GM21515 (cell line): ENCODE data around the gene TMCO4.
A peak's percentile ranks its signal among the peaks of the same experiment; 100 is the strongest.
"Not testable (repeated sequence)": the region's sequence is repeated elsewhere in the genome, so short reads cannot be mapped to it uniquely, and the experiment has no call there.

ENCODE experiments used
- ATAC-seq: cut with Tn5 transposase; IDR thresholded peaks from one replicate; pipeline ENCODE4 v1.9.1; 2021; ENCODE audit not compliant: unreplicated experiment

TMCO4 gene

DNA sequence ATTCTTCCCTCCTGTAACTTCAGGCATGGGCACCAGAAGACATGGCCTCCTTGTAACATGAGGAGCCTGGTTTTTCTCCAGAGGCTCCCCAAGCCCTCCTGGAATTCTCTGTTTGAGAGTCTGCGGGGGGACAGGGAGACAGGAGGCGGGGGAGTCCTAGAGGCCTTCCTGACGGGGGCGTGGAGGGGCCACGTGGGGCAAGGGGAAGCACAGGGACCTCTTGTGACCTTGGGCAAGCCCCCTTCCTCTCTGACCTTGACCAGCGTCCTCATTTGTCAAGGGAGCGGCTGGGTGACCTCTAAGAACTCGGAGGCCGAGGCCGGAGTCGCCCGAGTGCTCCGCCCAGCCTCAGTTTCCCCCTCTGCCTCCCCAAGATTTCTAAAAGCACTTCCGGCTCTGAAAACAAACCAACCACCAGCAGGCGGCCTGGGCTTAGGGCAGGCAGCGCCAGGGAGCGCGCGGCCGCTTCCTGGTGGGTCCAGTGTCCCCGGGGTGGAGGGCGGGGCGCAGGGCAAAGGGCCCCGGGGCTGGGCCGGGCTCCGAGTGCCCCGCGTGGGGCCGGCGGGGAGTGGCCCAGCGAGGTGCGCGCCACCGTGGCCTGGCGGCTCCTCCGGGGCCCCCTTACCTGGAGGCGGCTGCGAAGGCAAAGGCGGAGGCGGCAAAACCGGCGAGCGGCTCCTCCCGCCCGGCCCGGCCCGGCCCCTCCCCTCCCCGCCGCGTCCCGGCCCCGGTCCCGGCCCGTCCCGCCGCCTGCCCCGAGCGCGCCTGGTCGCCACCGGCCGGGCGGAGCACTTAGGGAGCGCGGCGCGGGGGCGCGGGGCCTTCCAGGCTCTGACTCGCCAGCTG is at the start of gene TMCO4:
TMCO4 (minus strand) TSS at position 687 of the 846 bp plus-strand sequence. CDS start 19,158 bp downstream, outside the sequence.
- ATAC-seq, result peak; percentile 57

DNA sequence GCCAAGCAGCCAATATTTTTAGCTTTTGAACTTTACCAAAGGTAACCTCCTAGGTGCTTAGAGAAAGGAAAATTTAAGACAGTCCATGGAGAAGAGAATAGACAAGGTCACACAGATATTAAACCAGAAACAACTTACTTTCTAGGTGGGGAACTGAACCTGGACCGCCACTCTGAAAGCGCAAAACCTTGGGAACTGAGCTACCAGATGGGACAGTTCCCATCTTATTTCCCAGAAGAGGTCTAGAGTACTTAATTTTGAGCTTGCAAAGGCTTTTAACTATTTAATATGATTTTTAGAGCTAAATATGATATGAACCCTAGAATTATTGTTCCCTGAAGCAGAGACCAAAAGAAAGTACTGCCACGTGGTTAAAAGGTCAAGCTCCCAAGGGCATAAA is 49.6 kb upstream of the TMCO4 start:
- not testable (repeated sequence) for ATAC-seq

DNA sequence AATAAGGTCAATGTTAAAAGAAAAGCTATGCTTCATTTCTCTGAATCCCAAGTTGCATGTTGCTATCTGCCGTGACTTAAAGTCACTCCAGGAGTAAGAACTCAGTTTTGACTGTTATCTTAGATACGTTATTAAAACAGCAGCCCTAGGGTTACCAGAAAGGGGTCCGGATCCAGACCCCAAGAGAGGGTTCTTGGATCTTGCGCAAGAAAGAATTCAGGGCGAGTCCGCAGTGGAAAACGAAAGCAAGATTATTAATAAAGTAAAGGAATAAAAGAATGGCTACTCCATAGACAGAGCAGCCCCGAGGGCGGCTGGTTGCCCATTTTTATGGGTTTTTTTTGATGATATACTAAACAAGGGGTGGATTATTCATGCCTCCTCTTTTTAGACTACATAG is 47.6 kb upstream of the TMCO4 start:
- ATAC-seq, result not testable (repeated sequence)

DNA sequence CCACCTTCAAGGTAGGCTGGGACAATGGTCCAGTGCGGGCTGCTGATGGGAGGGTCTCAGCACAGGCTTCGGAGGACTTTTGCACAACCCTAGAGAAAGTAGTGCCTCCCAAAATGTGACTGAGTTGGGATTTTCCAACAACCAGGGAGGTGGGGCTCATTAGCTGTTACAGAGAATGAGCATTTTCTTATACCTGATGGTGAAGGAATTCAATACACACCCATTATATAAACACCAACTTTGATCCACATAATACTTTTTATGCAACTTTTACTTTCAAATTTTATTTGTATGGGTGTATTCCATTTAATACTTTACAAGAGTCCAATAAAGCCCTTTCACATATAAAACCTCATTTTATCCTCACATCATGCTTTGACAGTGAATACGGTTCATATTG is 46.6 kb upstream of the TMCO4 start:
- no peak for ATAC-seq

DNA sequence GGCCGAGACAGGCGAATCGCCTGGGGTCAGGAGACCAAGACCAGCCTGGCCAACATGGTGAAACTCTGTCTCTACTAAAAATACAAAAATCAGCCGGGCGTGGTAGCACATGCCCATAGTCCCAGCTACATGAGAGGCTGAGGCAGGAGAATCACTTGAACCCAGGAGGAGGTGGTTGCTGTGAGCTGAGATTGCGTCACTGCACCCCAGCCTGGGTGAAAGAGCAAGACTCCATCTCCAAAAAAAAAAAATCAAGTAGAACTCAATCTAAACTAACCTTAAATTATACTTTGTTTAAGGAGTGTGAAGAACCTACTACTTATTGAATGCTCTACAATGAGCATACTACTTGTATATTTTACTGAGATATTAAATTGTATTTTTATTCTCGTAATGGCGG is 45.8 kb upstream of the TMCO4 start:
- no peak for ATAC-seq

DNA sequence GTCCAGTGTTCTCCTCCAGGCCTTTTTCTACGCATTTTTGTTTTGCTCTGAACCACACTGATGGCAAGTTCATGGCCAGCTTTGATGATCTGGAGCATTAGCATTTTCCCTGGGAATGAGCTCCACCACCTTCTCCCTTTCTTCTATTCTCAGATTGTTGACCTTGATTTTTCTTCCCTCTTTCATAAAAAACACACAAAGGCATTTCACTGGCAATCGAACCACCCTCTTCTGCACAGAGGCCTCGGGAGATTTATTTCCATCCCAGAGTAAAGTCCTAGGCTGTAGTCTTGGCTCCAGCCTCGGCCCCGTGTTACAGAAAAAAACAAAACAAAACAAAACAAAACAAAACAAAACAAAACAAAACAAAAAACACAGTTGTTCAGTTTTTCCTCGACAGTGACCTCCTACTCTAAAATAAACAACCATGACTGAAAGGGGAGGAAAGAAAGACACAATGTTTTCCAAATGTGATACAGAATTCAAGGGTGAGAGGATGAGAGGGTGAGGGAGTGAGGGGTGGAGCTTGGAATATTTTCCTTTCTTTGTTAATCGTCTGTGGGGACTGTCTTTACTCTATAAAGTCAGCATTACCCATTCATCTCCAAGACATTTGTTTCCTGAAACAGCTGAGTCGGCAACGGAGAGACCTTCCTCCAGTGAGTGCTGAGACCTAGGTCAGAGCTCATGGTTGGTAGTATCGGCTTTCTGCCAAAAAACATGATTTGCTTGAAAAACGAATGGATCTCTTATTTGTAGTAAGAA is 45.2 kb upstream of the TMCO4 start:
- no peak for ATAC-seq

DNA sequence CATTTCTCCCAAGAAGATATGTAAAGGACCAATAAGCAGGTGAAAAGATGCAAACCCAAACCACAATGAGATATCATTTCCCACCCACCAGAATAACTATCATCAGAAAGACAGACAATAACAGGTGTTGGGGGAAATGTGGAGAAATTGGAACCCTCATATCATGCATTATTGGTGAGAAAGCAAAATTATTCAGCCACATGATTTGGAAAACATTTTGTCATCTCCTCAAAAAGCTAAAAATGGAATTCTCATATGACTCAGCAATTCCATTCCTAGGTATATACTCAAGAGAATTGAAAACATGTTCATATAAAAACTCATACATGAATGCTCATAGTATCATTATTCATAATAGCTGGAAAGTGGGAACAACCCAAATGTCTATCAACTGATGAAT is 40.5 kb upstream of the TMCO4 start:
- no peak for ATAC-seq

DNA sequence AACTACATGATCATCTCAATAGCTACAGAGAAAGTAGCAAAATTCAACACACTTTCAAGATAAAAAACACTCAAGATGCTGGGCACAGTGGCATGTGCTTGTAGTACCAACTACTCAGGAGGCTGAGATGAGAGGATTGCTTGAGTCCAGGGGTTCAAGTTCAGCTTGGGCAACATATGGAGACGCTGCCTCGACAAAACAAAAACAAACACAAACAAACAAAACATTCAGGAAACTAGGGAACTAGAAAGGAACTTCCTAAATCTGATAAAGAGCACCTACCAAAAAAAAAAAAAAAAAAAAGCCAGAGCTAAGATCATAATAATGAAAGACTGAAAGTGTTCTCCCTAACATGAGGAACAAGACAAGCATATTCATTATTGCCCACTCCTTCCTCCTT is 38.1 kb upstream of the TMCO4 start:
- no peak for ATAC-seq

DNA sequence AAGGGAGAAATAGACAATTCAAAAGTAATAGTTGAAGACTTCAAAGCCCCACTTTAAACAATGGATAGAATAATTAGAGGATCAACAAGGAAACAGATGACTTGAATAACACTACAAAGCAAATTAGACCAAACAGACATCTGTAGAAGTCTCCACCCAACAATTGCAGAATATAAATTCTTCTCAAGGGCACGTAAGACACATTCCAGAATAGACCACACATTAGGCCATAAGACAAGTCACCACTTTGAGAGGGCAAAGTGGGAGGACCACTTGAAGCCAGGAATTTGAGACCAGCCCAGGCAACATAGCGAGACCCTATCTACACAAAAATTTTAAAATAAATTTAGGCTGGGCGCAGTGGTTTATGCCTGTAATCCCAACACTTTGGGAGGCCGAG is 35.9 kb upstream of the TMCO4 start:
- ATAC-seq, result no peak

DNA sequence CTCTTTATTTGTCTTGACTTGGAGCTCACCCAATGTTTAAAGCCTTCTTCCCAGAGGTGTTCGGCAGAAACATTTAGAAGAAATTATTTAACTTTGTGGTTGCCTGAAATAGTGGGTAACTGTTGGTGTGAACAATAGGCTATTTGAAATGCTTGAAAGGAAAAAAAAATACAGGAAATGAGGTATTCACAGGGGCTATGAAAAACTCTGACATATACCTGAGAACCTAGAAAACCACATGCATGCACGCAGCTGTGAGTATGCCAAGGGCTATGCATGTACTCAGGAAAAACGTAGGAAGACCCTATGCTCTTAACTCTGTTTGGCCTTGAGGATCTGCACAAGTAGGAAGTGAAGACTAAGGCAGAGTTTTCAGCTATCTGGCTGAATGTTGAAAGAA is 31.7 kb upstream of the TMCO4 start:
- ATAC-seq, result no peak

DNA sequence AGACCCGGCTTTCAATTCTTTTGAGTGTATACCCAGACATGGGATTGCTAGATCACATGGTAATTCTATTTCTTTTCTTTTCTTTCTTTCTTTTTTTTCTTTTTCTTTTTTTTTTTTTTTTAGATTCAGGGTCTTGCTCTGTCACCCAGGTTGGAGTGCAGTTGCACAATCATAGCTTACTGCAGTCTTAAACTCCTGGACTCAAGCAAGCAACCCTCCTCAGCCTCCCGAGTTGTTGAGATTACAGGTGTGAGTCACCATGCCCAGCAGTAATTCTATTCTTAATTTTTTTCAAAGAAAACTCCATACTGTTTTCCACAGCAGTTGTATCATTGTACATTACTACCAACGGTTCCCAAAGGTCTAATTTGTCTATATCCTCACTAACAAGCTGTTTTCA is 28.8 kb upstream of the TMCO4 start:
- no peak for ATAC-seq

DNA sequence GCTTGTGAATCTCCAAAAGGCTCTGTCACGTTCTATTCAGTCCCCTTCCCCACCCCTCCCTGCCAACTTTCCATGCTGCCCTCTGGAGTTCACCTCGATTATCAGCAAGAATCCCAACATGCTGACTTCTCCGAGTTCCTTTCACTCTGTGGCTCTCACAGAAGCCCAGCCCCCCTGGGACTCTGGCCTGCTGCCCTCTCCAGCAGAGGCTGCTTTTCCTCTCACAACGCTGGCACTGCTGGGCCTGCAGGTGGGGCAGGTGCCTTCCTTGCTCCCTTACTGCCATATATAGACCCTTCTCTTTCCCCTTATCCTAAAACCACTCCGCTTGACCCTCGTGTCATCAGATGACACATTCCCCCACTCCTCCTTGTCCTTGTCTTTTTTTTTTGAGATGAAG is 25.6 kb upstream of the TMCO4 start:
- no peak for ATAC-seq

DNA sequence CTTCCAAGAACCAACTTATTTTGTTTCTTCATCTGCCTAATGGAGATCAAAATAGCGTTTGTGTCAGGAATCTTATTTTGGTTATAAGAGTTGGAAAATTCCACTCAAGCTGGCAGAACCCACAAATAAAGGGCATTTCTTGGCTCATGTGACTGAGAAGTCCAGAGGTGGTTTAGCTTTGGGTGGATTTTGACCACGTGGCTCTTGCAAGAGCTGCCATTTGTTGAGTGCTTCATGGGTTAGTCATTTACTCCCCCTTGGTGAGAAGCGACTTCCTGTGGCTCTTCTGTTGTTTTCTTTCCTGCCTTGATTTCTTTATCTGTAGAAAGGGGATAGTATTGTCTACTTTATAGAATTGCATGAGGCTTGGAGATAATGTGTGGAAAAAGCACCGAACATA is 24.8 kb upstream of the TMCO4 start:
- no peak for ATAC-seq

DNA sequence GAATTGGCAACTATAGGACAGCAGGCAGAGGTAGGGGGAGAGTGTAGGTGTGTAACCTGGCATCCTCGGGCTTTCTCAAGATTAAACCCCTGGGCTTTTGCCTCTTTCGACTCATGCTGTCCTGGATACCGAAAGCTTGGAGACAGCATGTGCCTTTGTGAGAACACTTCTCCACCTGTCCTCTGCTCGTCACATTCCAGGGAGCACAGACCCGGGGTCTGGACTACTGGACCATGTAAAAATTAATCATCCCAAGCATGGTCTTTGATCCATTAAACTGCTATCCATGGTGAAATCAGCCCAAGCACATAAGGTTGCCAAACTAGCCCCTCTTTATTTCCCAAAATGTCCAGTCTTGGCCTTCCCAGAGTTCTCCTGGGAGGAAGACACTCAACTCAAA is 24.3 kb upstream of the TMCO4 start:
- no peak for ATAC-seq

DNA sequence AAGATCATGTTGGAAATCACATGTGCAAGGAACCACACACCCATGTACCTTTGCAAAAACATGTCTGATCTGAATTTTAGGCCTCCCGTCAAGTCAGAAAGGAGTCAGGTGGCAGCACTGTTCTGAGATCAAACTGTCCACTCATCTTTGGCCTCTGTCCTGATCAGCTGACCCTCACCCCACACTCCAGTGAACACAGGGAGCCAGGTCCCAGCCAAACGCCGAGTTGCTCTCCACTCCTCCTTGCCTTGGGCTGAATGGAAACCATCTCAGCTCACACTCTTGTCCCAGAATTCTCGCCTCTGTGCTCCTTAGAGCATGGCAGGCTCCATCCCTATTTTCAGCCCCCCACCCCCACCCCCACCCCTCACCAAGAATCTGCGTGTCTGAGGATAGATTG is 20.0 kb upstream of the TMCO4 start:
- no peak for ATAC-seq

DNA sequence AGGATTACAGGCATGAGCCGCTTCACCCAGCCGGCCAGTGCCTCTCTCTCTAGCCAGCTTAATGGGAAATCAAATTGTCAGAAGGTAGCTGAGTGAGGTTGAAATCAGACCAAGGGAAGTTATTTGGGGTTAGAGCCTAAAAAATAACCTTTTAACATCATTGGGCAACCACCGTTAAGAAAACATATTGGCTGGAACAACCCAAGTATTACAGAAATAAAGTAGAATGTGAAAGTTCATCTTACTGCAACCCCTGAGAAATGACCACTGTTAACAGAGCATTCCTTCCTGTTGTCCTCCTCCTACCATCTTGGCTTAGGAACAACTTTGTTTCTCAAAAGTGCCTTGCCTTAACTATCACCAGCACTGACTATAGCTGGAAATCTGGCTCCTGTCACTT is 18.6 kb upstream of the TMCO4 start:
- no peak for ATAC-seq

DNA sequence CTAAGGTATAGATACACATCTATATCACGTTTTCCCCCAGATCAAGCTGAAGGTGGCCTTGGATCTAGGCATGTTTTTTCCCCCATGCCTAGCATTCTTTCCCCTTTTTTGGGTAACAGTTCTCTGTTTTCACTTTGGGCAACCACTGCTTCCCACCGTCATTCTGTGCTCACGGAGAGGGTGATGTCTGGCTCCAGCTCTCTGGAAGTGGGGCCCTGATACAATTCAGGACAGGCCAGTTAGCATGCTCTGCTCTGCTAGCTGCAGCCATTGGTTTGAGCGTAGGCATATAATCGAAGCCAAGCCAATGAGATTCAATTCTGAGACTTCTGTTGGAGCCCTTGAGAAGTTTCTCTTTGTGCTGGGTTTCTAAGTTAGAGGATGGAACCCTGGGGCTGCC is 17.4 kb upstream of the TMCO4 start:
- ATAC-seq, result no peak

DNA sequence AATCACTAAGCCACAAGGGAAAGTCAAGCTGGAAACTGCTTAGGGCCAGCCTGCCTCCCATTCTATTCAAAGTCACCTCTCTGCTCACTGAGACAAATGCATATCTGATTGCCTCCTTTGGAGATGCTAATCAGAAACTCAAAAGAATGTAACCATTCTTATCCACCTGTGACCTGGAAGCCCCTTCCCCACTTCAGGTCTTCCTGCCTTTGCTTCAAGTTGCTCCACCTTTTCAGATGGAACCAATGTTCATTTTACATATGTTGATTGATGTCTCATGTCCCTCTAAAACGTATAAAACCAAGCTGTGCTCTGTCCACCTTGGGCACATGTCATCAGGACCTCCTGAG is 17.0 kb upstream of the TMCO4 start:
- not testable (repeated sequence) for ATAC-seq

DNA sequence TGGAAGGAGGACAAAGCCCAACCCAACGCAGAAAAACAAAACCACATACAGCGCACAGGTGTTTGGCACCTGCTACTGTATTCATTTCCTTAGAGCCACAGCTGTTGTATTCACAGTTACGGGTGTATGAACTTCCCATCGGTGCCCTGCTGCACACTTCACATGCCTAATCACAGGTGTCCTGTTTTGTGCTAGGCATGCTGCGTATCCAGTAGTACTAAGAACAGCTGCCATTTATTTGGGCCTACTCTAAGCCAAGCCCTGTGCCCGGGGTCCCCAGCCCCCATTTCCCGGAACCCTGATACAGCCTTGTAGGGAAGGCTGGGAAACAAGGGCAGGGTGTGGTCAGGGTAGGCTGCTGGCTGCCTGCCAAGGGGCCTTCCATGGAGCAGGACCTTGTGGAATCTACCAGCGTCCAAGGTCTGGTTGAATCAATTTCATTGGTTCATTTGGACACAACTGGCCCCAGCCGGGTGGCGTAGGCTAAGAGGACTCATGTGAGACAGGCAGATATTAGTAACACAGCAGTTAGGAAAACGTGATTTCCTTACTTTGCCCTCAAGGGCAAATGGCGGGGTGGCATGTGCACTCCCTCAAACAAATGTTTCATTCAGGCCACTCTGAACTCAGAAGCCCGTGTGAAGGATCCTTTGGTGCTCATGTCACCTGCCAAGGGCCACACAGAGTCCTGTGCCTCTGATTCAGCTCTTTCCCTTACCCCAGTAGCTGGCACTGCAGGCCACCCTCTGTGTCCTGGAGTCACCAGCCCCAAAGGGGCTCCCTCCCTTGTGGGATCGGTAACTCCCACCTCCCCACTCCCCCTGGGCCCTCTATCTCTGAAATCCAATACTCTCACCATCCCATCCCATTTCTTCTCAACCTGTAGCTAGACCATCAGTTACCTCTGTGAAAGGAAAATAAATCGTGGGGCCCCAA is 16.4 kb upstream of the TMCO4 start:
- ATAC-seq, result no peak

DNA sequence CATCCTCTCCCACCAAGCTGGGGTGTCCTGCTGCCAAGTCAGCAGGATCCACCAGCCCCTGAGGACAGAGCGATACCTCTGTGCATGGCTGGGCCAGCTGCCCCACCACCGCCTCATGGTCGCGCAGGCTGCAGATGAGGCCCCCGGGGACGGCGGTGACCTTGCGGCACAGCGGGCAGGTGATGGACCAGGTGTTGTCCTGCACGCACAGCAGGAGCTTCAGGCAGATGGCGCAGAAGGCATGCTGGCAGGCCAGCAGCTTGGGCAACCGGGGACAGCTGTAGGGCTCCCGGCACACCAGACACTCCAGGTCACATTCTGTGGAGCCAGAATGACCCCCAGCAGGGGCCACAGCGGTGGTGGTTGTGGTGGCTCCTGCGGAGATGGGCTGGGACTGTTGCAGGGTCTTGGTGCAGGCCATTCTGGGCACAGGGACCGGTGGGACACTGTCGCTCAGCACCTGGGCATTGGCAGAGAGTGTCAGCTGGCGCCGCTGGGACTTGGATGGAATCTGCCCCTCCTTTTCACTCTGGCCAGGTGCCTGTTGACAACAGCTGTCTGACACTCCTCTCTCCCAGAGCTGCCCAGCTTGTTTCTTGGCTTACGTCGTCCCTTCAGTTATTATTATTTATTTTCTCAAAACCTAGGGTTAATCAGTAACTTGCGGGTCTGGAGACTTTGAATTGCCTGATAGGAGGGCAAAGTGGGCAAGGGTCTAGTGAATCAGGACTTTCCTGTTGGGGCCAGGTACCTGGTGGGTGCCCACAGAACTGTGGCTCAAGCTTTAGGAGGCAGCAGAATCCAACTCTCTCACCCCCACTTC is 15.2 kb upstream of the TMCO4 start, which contains the start of gene RNF186:
RNF186 (minus strand) TSS at position 603 of the 823 bp plus-strand sequence; CDS start at position 421, 182 bp downstream.
- no peak for ATAC-seq
